K562 (cell line): Measurements from ENCODE around the gene DAP. TPM values are rescaled to one million over a fixed set of nuclear protein-coding genes. Genes with fewer than 3 reads are reported as not detected.

ENCODE experiments used
- ATAC-seq: fragments of 200-7000 bp; cut with Tn5 transposase; 3 replicates; pipeline ENCODE4 v1.9.1; 2020; ENCODE audit warnings: moderate library complexity
- BruUV-seq: library from RNA; stranded (reverse); fragments of 400-500 nt; replicated peaks from 2 replicates; lab custom pipeline; 2021; lab: Mats Ljungman, UMichigan
- CTCF ChIA-PET: fragments of 300-600 bp; formaldehyde crosslinking; extraction: SDS; loops from one replicate; lab custom pipeline; 2021; ENCODE audit warnings: low intra/inter-chr PET ratio; lab: Yijun Ruan, JAX
- POLR2A ChIA-PET: fragments of 300-600, 350-650 bp; sonication (Branson Sonifier 250); formaldehyde crosslinking; extraction: SDS; loops from one replicate; lab custom pipeline; 2021; ENCODE audit warnings: antibody characterized with exemption, inconsistent platforms; lab: Yijun Ruan, JAX
- DNase-seq, 4 experiments: peaks; one replicate each; pipeline versions ENCODE4 v3.0.0 to v3.0.0-alpha.2; 2011 to 2018; ENCODE audit warnings: low spot score in 3 of 4, mixed read lengths in 3 of 4; ENCODE audit errors: extremely low read depth in 1 of 4
- FAIRE-seq: peaks from 2 replicates; lab custom pipeline; 2011; peaks lifted over from hg19 to GRCh38; lab: Jason Lieb, UNC
- H2AFZ ChIP-seq: 2 replicates; pipeline ENCODE4 v1.6.0; 2011; ENCODE audit warnings: low read depth, low read length, control low read depth, inconsistent platforms
- H3K27ac ChIP-seq: fragments of 200-600 bp; 3 replicates; pipeline ENCODE4 v1.8.0; 2011; ENCODE audit warnings: low read depth, mild to moderate bottlenecking, control low read depth, inconsistent platforms, low read length, moderate library complexity, mixed read lengths; ENCODE audit errors: extremely low read depth
- H3K27me3 ChIP-seq, 2 experiments: fragments of 300-600 bp in 1 of 2; 2 replicates in 1 of 2; 3 replicates in 1 of 2; pipeline versions ENCODE4 v1.6.0 to v1.8.0; 2011; ENCODE audit warnings: inconsistent platforms in 2 of 2, low read length in 2 of 2, mild to moderate bottlenecking in 1 of 2, mixed read lengths in 1 of 2, moderate library complexity in 1 of 2; ENCODE audit not compliant: control insufficient read depth in 2 of 2, insufficient read depth in 2 of 2
- H3K36me3 ChIP-seq: fragments of 300-600 bp; 3 replicates; pipeline ENCODE4 v1.8.0; 2011; ENCODE audit warnings: mild to moderate bottlenecking, low read length, inconsistent platforms; ENCODE audit not compliant: control insufficient read depth, insufficient read depth
- H3K4me1 ChIP-seq, 2 experiments: fragments of 200-600 bp in 1 of 2; replicated peaks in 1 of 2; 2 replicates in 1 of 2; 3 replicates in 1 of 2; pipeline versions ENCODE4 v1.5.1 to v1.8.0; 2011; ENCODE audit warnings: inconsistent platforms in 2 of 2, low read length in 2 of 2, mild to moderate bottlenecking in 1 of 2, mixed read lengths in 1 of 2, moderate library complexity in 1 of 2; ENCODE audit not compliant: control insufficient read depth in 2 of 2, insufficient read depth in 2 of 2
- H3K4me2 ChIP-seq: 2 replicates; pipeline ENCODE4 v1.6.1; 2011; ENCODE audit warnings: low read length, control low read depth, inconsistent platforms, mixed read lengths; ENCODE audit not compliant: insufficient read depth
- H3K4me3 ChIP-seq: fragments of 200-600 bp; sonication (generic), shearing (Covaris generic); 2 replicates; pipeline ENCODE4 v1.5.1; 2016; ENCODE audit warnings: control low read depth, inconsistent platforms
- H3K79me2 ChIP-seq: fragments of 200-600 bp; 3 replicates; pipeline ENCODE4 v1.8.0; 2011; ENCODE audit warnings: low read length, inconsistent platforms; ENCODE audit not compliant: control insufficient read depth, insufficient read depth
- H3K9ac ChIP-seq, 2 experiments: 2 replicates each; pipeline versions ENCODE4 v1.6.0 to v1.6.1; 2011; ENCODE audit warnings: low read depth in 2 of 2, low read length in 2 of 2, control low read depth in 1 of 2, inconsistent platforms in 1 of 2, mild to moderate bottlenecking in 1 of 2, mixed read lengths in 1 of 2; ENCODE audit not compliant: insufficient read depth in 1 of 2
- H3K9me1 ChIP-seq: one replicate; pipeline ENCODE4 v1.6.0; 2011; ENCODE audit warnings: inconsistent platforms, mild to moderate bottlenecking, low read length, moderate library complexity; ENCODE audit not compliant: control insufficient read depth, insufficient read depth
- H3K9me3 ChIP-seq: replicated peaks from 2 replicates; pipeline ENCODE4 v1.5.1; 2011; ENCODE audit warnings: low read depth, low read length, inconsistent platforms; ENCODE audit not compliant: control insufficient read depth, insufficient read depth
- H4K20me1 ChIP-seq: replicated peaks from 2 replicates; pipeline ENCODE4 v1.6.1; 2011; ENCODE audit warnings: low read length, inconsistent platforms, mixed read lengths; ENCODE audit not compliant: control insufficient read depth, insufficient read depth
- ARNT ChIP-seq, 2 experiments: fragments of 450-650 bp; IDR thresholded peaks; 2 replicates each; pipeline ENCODE4 v1.6.1; 2016; ENCODE audit warnings: mild to moderate bottlenecking in 1 of 2
- CCNT2 ChIP-seq: IDR thresholded peaks from 2 replicates; pipeline ENCODE4 v1.6.1; 2011; ENCODE audit warnings: borderline replicate concordance, low read depth, mild to moderate bottlenecking, moderate library complexity, mixed read lengths, low read length; ENCODE audit not compliant: insufficient read length; ENCODE audit errors: extremely low read depth
- FOXJ3 ChIP-seq: sonication (generic); formaldehyde crosslinking; IDR thresholded peaks from 2 replicates; pipeline ENCODE4 v1.4.0; 2020; ENCODE audit warnings: mild to moderate bottlenecking, missing genetic modification reagents
- GATAD2A ChIP-seq: fragments of 450-650 bp; IDR thresholded peaks from 2 replicates; pipeline ENCODE4 v1.6.1; 2017
- MAZ ChIP-seq, 2 experiments: fragments of 450-650 bp in 1 of 2; sonication (generic) in 1 of 2; formaldehyde crosslinking; IDR thresholded peaks in 1 of 2; conservative IDR thresholded peaks in 1 of 2; 2 replicates each; pipeline versions ENCODE4 v1.4.0 to v1.5.0; 2020; ENCODE audit warnings: mild to moderate bottlenecking in 1 of 2, missing genetic modification reagents in 1 of 2
- MECOM ChIP-seq: fragments of 250-450 bp; sonication (Bioruptor Pico); IDR thresholded peaks from 2 replicates; pipeline ENCODE4 v1.8.0; 2022; ENCODE audit warnings: inconsistent platforms
- MIER1 ChIP-seq: fragments of 450-650 bp; IDR thresholded peaks from 2 replicates; pipeline ENCODE4 v1.6.1; 2016; ENCODE audit warnings: antibody characterized with exemption, mild to moderate bottlenecking, low read depth
- NFIC ChIP-seq: fragments of 450-650 bp; IDR thresholded peaks from 2 replicates; pipeline ENCODE4 v1.6.1; 2017; ENCODE audit warnings: mild to moderate bottlenecking, inconsistent platforms
- POLR2G ChIP-seq: fragments of 200-400 bp; formaldehyde crosslinking; IDR thresholded peaks from 2 replicates; pipeline ENCODE4 v1.6.1; 2017; ENCODE audit warnings: low read depth, mild to moderate bottlenecking, antibody characterized with exemption, low read length, moderate library complexity
- RBM14 ChIP-seq: fragments of 200-400 bp; formaldehyde crosslinking; IDR thresholded peaks from 2 replicates; pipeline ENCODE4 v1.6.1; 2018; ENCODE audit warnings: low read depth, mild to moderate bottlenecking, low read length, moderate library complexity, borderline replicate concordance; ENCODE audit not compliant: insufficient read depth
- TBL1XR1 ChIP-seq, 2 experiments: IDR thresholded peaks; 2 replicates each; pipeline ENCODE4 v1.6.1; 2012; ENCODE audit warnings: improper control_type of control experiment in 2 of 2, low read length in 2 of 2, mild to moderate bottlenecking in 1 of 2
- TBP ChIP-seq: optimal IDR thresholded peaks from 2 replicates; pipeline ENCODE3; 2011; ENCODE audit warnings: low read depth, low read length, improper control_type of control experiment
- XRCC4 ChIP-seq: IDR thresholded peaks from one replicate; pipeline ENCODE4 v1.6.1; 2011; ENCODE audit not compliant: insufficient read depth, insufficient read length; ENCODE audit errors: extremely low read depth
- ZNF263 ChIP-seq: sonication (generic); formaldehyde crosslinking; IDR thresholded peaks from 2 replicates; pipeline ENCODE4 v1.8.0; 2022; ENCODE audit warnings: mild to moderate bottlenecking, missing genetic modification reagents, borderline replicate concordance
- ZNF609 ChIP-seq: sonication (generic); formaldehyde crosslinking; IDR thresholded peaks from 2 replicates; pipeline ENCODE4 v1.8.1; 2023; ENCODE audit warnings: missing genetic modification reagents, mild to moderate bottlenecking, borderline replicate concordance
- WGBS: fragments of 100-300 bp; shearing (Covaris generic); methylation state at CpG from one replicate; pipeline ENCODE4 v1.1.6; 2016; ENCODE audit warnings: low coverage, mixed read lengths; ENCODE audit not compliant: insufficient coverage; ENCODE audit errors: missing lambda C conversion rate; 5-methylcytosine and 5-hydroxymethylcytosine counted together
- in situ Hi-C: fragments of 300-500 bp; cut with MboI; formaldehyde crosslinking; loops from 4 replicates; pipeline ENCODE4 v1.15.0; 2018; ENCODE audit warnings: inconsistent platforms, mixed read lengths
- intact Hi-C: fragments of 100-400 bp; cut with micrococcal nuclease; formaldehyde crosslinking; loops from 2 replicates; pipeline ENCODE4 v1.14.2; 2022
- polyA plus RNA-seq, 8 experiments: library from polyadenylated mRNA; depleted of rRNA in 4 of 8; stranded (reverse) in 5 of 8; unstranded in 3 of 8; fragments of >200 nt; fragmentation: Nextera tagmentation in 2 of 8; fragmentation: Illumina TruSeq in 1 of 8; extraction: Ambion mirVana in 2 of 8; extraction: Trizol in 1 of 8; gene quantifications; 2 replicates each; pipeline versions ENCODE4 v1.2.1 to v1.2.3, GENCODE V29; 2011 to 2014; ENCODE audit warnings: inconsistent platforms in 1 of 8, missing spikeins in 1 of 8
- total RNA-seq, 7 experiments: library from RNA; depleted of rRNA in 6 of 7; stranded (reverse); fragments of >200 nt in 6 of 7; fragmentation: Illumina TruSeq in 2 of 7; extraction: Trizol in 2 of 7; gene quantifications; 2 replicates each; pipeline versions ENCODE4 v1.2.1 to v1.2.3, GENCODE V29; 2011 to 2021; ENCODE audit warnings: low replicate concordance in 1 of 7
- TF ChIP-seq, protein P1 (sequence below): sonication (generic); formaldehyde crosslinking; IDR thresholded peaks from 2 replicates; pipeline ENCODE4 v1.8.0; 2022; ENCODE audit warnings: missing genetic modification reagents, mild to moderate bottlenecking, borderline replicate concordance

The DAP gene
- total and polyA plus RNA-seq, 9 of the 15 experiments (the other 6 are each of a cell fraction or from before 2014, with no cell fraction given): 14.1 to 151 (median 34.5) TPM

GRCh38 chr5:10756549-10756948 is 4.5 kb downstream of the DAP start:
- no peak for TF ChIP-seq ZNF609 (CRISPR knock-in tag)
- no peak for TF ChIP-seq MECOM (CRISPR knock-in tag)
- TF ChIP-seq RBM14: no peak
- no peak for TF ChIP-seq FOXJ3 (CRISPR knock-in tag)
- TF ChIP-seq TBL1XR1 (IDR thresholded peaks at IDR 0.05; ENCODE audit: low read length in 2 of 2): no peak
- no peak for TF ChIP-seq ARNT (IDR thresholded peaks at IDR 0.05)
- TF ChIP-seq, protein P1, sequence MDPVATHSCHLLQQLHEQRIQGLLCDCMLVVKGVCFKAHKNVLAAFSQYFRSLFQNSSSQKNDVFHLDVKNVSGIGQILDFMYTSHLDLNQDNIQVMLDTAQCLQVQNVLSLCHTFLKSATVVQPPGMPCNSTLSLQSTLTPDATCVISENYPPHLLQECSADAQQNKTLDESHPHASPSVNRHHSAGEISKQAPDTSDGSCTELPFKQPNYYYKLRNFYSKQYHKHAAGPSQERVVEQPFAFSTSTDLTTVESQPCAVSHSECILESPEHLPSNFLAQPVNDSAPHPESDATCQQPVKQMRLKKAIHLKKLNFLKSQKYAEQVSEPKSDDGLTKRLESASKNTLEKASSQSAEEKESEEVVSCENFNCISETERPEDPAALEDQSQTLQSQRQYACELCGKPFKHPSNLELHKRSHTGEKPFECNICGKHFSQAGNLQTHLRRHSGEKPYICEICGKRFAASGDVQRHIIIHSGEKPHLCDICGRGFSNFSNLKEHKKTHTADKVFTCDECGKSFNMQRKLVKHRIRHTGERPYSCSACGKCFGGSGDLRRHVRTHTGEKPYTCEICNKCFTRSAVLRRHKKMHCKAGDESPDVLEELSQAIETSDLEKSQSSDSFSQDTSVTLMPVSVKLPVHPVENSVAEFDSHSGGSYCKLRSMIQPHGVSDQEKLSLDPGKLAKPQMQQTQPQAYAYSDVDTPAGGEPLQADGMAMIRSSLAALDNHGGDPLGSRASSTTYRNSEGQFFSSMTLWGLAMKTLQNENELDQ (CRISPR knock-in tag): no peak
- TF ChIP-seq XRCC4: no peak
- no peak for TF ChIP-seq NFIC
- TF ChIP-seq TBP: no peak
- TF ChIP-seq ZNF263: no peak
- TF ChIP-seq MAZ (CRISPR knock-in tag; conservative IDR thresholded peaks at IDR 0.05 in 1 of 2, IDR thresholded peaks at IDR 0.05 in 1 of 2): no peak
- TF ChIP-seq CCNT2: no peak
- no peak for TF ChIP-seq POLR2G
- TF ChIP-seq MIER1: no peak
- TF ChIP-seq GATAD2A: no peak
- Histone ChIP-seq H3K79me2 (peaks cover 97% of the 10 kb centered on the region), H3K9me3 (no peaks in the 10 kb centered on the region), H2AFZ (no peak overlapping the region), H3K36me3 (peaks cover 75% of the 10 kb centered on the region), H3K4me1 (peaks cover 6 to 10% of the 10 kb centered on the region in 2 experiments; a peak in 4 of 5 replicates), H3K27ac (no peak overlapping the region), H3K9ac (no peak overlapping the region), H3K4me2 (no peak overlapping the region), H3K27me3 (no peaks in the 10 kb centered on the region), H3K9me1 (peaks cover 11% of the 10 kb centered on the region), H4K20me1 (peaks cover 35% of the 10 kb centered on the region), H3K4me3 (no peak overlapping the region)
- ChIA-PET POLR2A (no interaction called here), CTCF (no interaction called here)
- intact Hi-C loops (no loop called here), in situ Hi-C loops (no loop called here)
- DNase-seq (no peak), FAIRE-seq (no peak), ATAC-seq (no peak)
- no TSS peak for BruUV-seq
- WGBS: 94% methylated on average over 2 of the region's 2 CpGs
